ENCODE results near the gene UNC5A. TPM values are rescaled to one million over a fixed set of nuclear protein-coding genes. Genes with fewer than 3 reads are reported as not detected.

Gene UNC5A
- total RNA-seq, 3 donors from 2014 or later (not counting 1 experiment from before 2014, with no cell fraction given) = not detected

DNA sequence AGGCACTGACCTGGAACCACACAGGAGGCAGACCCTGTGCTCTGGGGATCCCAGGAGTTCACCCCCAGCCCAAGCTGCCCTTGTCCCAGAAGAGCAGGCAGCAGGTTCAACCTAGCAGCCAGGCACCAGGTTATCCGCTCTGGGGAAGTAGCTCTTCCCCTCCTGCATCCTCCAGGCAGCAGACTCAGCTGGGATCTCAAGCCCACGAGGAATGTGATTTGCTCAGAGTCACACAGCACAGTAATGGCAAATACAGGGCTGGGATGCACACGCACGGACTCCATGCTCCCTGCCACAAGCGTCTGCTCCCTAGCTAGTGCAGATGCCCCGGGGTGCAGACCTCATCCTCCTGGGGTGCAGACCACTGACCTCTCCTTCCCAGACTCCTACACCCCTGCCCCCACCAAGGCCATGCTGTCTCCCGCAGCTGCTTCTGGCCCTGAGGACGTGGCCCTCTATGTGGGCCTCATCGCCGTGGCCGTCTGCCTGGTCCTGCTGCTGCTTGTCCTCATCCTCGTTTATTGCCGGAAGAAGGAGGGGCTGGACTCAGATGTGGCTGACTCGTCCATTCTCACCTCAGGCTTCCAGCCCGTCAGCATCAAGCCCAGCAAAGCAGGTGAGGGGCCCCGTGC, 63.3 kb downstream of the UNC5A start:
- intact Hi-C loops (cut with micrococcal nuclease) = no loop called here
- Histone ChIP-seq H3K4me1 (ENCODE audit: control insufficient read depth, insufficient read depth, low read length) (peaks cover 41% of the 10 kb centered on the region), H3K36me3 (ENCODE audit: control insufficient read depth, insufficient read depth, low read length) (no peaks in the 10 kb centered on the region), H3K4me3 (ENCODE audit: low read length) (no peak overlapping the region), H3K27ac (ENCODE audit: low read length) (no peak overlapping the region), H3K9me3 (ENCODE audit: control insufficient read depth, insufficient read depth, low read length) (peaks cover 16% of the 10 kb centered on the region), H3K27me3 (ENCODE audit: control insufficient read depth, insufficient read depth, low read length) (peaks cover 10% of the 10 kb centered on the region)
- Mint-ChIP-seq H3K4me3 (peak overlapping the region; percentile 66), H3K36me3 (no peaks in the 10 kb centered on the region), H3K4me1 (peaks cover 20 to 43% of the 10 kb centered on the region in 2 donors), H3K27ac (peak overlapping the region; percentile 75 to 85), H3K9me3 (peaks cover 0 to 6% of the 10 kb centered on the region in 2 donors), H3K27me3 (ENCODE audit: low read depth in 2 of 2) (peaks cover 9 to 13% of the 10 kb centered on the region in 2 donors)
- WGBS (ENCODE audit: insufficient coverage) = 78% methylated on average over 16 of the region's 16 CpGs
- no peak for ATAC-seq
- DNase-seq = no peak
- TF ChIP-seq, protein P1, sequence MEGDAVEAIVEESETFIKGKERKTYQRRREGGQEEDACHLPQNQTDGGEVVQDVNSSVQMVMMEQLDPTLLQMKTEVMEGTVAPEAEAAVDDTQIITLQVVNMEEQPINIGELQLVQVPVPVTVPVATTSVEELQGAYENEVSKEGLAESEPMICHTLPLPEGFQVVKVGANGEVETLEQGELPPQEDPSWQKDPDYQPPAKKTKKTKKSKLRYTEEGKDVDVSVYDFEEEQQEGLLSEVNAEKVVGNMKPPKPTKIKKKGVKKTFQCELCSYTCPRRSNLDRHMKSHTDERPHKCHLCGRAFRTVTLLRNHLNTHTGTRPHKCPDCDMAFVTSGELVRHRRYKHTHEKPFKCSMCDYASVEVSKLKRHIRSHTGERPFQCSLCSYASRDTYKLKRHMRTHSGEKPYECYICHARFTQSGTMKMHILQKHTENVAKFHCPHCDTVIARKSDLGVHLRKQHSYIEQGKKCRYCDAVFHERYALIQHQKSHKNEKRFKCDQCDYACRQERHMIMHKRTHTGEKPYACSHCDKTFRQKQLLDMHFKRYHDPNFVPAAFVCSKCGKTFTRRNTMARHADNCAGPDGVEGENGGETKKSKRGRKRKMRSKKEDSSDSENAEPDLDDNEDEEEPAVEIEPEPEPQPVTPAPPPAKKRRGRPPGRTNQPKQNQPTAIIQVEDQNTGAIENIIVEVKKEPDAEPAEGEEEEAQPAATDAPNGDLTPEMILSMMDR (IDR thresholded peaks at IDR 0.05) = no peak

DNA sequence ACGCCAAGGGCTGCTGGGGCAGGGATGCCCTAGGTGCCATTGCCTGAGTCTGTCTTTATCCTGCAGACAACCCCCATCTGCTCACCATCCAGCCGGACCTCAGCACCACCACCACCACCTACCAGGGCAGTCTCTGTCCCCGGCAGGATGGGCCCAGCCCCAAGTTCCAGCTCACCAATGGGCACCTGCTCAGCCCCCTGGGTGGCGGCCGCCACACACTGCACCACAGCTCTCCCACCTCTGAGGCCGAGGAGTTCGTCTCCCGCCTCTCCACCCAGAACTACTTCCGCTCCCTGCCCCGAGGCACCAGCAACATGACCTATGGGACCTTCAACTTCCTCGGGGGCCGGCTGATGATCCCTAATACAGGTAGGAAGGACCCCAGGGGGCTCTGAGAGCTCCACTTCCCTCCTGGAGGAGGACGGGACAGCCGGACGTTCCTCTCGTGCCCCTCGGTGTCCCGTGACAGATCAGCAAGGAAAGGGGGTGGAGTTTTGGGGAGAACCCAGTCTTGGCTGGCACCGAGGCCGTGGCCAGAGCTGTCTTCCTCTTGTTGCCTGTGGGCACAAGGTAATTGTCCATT, 63.9 kb downstream of the UNC5A start:
- no peaks in the 10 kb centered on the region for H3K36me3 Mint-ChIP-seq
- TF ChIP-seq, protein P1 (IDR thresholded peaks at IDR 0.05) = no peak
- Histone ChIP-seq H3K27ac (ENCODE audit: low read length) (no peak overlapping the region), H3K9me3 (ENCODE audit: control insufficient read depth, insufficient read depth, low read length) (peaks cover 16% of the 10 kb centered on the region), H3K4me3 (ENCODE audit: low read length) (no peak overlapping the region), H3K36me3 (ENCODE audit: control insufficient read depth, insufficient read depth, low read length) (no peaks in the 10 kb centered on the region), H3K27me3 (ENCODE audit: control insufficient read depth, insufficient read depth, low read length) (peaks cover 10% of the 10 kb centered on the region), H3K4me1 (ENCODE audit: control insufficient read depth, insufficient read depth, low read length) (peaks cover 41% of the 10 kb centered on the region)
- no peak overlapping the region for H3K4me3 Mint-ChIP-seq
- 86% methylated on average over 20 of the region's 20 CpGs for WGBS (ENCODE audit: insufficient coverage)
- ATAC-seq = no peak
- H3K4me1 Mint-ChIP-seq = peaks cover 20 to 38% of the 10 kb centered on the region in 2 donors
- H3K27ac Mint-ChIP-seq = no peak overlapping the region
- peaks cover 9 to 13% of the 10 kb centered on the region in 2 donors for H3K27me3 Mint-ChIP-seq (ENCODE audit: low read depth in 2 of 2)
- intact Hi-C loops (cut with micrococcal nuclease) = no loop called here
- DNase-seq = no peak
- peaks cover 0 to 6% of the 10 kb centered on the region in 2 donors for H3K9me3 Mint-ChIP-seq

DNA sequence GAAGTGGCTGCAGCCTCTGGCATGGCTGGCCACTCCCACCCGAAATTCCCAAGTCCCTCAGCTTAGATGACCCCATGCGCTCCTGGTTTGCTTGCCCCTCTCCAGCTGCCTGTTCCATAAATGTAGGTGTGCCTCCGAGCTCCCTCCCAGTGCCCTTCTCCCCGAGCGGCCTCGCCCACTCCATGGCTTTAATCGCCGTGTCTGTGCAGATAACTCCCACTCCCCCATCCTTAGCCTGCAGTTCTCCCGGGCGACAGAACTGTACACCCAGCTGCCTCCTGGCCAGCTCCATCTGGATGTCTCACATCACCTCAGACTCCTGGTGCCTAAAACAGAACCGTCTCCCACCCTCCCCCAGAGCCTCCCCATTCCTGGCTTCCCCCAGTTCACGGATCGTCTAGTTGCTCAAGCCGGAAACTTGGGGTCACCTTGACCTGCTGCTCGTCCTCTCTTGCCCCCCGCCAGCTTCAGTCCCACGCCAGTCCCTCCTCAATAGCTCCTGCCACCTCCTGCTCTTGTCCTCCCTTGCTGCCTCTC, 64.7 kb downstream of the UNC5A start:
- Mint-ChIP-seq H3K27ac (peak overlapping the region in 1 of 2 donors; percentile 18), H3K27me3 (ENCODE audit: low read depth in 2 of 2) (peaks cover 9 to 13% of the 10 kb centered on the region in 2 donors), H3K36me3 (no peaks in the 10 kb centered on the region), H3K4me1 (peaks cover 19 to 37% of the 10 kb centered on the region in 2 donors), H3K9me3 (peaks cover 0 to 6% of the 10 kb centered on the region in 2 donors), H3K4me3 (no peak overlapping the region)
- ATAC-seq = no peak
- peaks cover 10% of the 10 kb centered on the region for H3K27me3 ChIP-seq (ENCODE audit: control insufficient read depth, insufficient read depth, low read length)
- H3K36me3 ChIP-seq (ENCODE audit: control insufficient read depth, insufficient read depth, low read length) = no peaks in the 10 kb centered on the region
- intact Hi-C loops (cut with micrococcal nuclease) = no loop called here
- TF ChIP-seq, protein P1 (IDR thresholded peaks at IDR 0.05) = no peak
- no peak overlapping the region for H3K27ac ChIP-seq (ENCODE audit: low read length)
- peaks cover 15% of the 10 kb centered on the region for H3K9me3 ChIP-seq (ENCODE audit: control insufficient read depth, insufficient read depth, low read length)
- H3K4me3 ChIP-seq (ENCODE audit: low read length) = no peak overlapping the region
- 75% methylated on average over 17 of the region's 17 CpGs for WGBS (ENCODE audit: insufficient coverage)
- peaks cover 37% of the 10 kb centered on the region for H3K4me1 ChIP-seq (ENCODE audit: control insufficient read depth, insufficient read depth, low read length)
- DNase-seq = no peak

All from natural killer cell (primary cell).